Umbilical cord (tissue), 2 donors: Measurements from ENCODE around the gene PIMREG. TPM values are rescaled to one million over a fixed set of nuclear protein-coding genes. Genes with fewer than 3 reads are reported as not detected.

Experiments used
- DNase-seq: peaks from one replicate; pipeline ENCODE4 v3.0.0-alpha.2; 2015; ENCODE audit warnings: low spot score
- total RNA-seq: library from RNA; depleted of rRNA; stranded (reverse); fragments of >200 nt; gene quantifications from one replicate; pipeline ENCODE4 v1.2.3, GENCODE V29; 2014; ENCODE audit warnings: low replicate concordance; ENCODE audit not compliant: insufficient read depth

Gene PIMREG
- total RNA-seq, 1 donor from 2014 or later, result 3.1 TPM

GRCh38 chr17:6437956-6438355, 6.3 kb upstream of the PIMREG start:
- DNase-seq, result no peak

GRCh38 chr17:6439951-6440350, 4.3 kb upstream of the PIMREG start:
- DNase-seq, result no peak

DNA sequence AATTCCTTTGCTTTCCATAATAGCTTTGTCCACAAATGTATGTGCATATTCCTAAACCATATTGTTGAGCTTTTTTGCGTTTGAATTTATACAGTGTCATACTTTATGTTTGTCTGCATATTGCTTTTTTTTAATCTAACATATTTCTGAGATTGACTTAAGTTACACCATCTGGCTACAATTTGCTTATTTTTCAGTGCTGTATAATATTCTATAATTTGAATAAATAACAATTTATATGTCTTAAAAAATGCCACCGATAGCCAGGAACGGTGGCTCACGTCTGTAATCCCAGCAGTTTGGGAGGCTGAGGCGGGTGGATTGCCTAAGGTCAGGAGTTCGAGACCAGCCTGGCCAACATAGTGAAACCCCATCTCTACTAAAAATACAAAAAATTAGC, 1.5 kb upstream of the PIMREG start:
- no peak for DNase-seq

- DNase-seq, result no peak
These were observed 498 bp downstream of the PIMREG start for GRCh38 chr17:6444571-6445335.

- DNase-seq, result no peak
These were observed 2.4 kb downstream of the PIMREG start for GRCh38 chr17:6446516-6447100.

- no peak for DNase-seq
These were observed 4.2 kb downstream of the PIMREG start for GRCh38 chr17:6448473-6448872.

DNA sequence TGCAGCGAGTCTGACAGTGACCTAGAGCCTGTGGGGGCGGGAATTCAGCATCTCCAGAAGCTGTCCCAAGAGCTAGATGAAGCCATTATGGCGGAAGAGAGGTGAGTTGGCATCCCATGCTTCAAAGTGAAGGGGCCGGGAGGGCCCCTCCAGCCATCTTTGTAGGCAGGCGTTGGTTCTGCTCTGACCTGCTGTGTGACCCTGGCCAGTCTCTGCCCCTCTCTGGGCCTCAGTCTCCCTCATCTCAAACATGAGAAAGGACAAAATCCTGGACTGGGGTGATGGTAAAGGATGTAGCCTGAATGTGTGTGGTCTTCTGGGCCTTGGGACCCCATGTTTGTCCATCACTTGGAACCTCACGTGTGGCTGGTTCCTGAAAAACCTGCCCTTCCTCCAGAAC, 5.1 kb downstream of the PIMREG start:
- no peak for DNase-seq

GRCh38 chr17:6450926-6451832, 6.9 kb downstream of the PIMREG start:
- DNase-seq, result no peak

GRCh38 chr17:6452471-6453266, 8.4 kb downstream of the PIMREG start:
- no peak for DNase-seq

DNA sequence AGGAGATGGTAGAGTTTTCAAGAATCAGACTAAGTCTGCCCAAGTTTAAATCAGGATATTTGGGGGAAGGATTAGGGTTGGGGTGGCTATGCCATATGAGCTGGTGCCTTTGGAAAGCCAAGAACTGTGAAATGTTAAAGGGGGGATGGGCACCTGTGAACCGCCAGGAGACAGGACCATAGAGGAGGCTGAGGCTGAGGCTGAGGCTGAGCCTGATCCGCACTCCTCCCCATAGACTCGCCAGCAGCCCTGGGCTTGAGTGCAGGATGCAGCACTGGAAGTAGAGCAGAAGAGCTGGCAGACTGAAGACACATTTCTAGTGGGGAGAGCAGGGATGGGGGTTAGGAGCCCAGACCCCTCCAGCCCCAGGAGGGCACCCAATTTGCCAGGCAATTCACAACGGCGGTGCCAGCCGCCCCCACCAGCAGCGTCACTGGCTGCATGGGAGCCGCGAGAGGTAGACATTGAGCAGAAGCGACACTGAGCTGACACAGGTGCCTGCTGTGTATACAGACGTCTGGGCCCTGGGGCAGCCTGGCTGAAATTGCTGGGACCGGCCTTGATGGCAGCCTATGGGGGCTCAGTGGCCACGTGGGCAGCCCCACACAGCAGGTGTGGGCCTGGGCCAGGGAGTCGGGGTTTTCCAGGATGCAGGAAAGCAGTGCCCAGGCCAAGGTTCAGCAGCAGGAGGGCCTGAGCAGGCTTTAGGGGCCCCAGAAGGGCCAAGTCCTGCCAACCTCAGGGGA, 9.2 kb downstream of the PIMREG start:
- DNase-seq, result no peak

- DNase-seq, result no peak
These were observed 10.5 kb downstream of the PIMREG start for GRCh38 chr17:6454495-6455320.

GRCh38 chr17:6455321-6455705, 11.1 kb downstream of the PIMREG start:
- no peak for DNase-seq

- DNase-seq, result no peak
These were observed 12.1 kb downstream of the PIMREG start for GRCh38 chr17:6456321-6456720.

DNA sequence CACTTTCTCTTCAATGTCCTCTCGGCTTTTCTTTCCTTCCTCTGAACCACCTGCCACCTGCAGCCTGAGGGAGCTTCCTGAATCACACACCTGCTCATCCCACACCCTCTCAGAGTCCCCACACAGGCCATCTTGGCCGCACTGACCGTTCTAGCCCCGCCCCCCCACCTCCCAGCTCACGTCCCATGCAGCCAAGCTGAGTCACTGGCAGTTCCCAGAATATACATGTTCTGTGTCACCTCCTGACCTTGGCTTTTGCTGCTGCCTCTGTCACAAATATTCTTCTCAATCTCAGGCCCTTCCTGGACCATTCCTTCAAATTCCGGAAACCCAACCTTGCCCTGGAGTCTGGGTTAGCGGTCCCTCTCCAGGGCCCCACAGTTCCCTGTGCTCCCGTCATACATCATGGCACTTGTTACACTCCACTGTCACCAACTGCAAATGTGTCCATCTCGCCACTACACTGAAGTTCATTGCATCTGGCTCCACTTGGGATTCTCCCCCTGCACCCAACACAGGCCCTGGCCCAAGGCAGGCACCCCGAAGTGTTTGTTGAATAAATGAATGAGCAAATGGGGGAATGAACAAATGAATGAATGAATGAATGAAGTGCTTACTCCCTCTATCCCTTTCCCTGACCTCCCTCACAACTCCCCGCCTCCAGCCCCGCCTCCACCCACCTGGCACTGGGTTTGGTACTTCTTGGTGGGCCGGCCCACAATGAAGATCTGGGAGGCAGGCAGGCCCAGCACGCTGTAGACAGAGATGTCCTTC, 12.8 kb downstream of the PIMREG start:
- DNase-seq, result no peak

DNA sequence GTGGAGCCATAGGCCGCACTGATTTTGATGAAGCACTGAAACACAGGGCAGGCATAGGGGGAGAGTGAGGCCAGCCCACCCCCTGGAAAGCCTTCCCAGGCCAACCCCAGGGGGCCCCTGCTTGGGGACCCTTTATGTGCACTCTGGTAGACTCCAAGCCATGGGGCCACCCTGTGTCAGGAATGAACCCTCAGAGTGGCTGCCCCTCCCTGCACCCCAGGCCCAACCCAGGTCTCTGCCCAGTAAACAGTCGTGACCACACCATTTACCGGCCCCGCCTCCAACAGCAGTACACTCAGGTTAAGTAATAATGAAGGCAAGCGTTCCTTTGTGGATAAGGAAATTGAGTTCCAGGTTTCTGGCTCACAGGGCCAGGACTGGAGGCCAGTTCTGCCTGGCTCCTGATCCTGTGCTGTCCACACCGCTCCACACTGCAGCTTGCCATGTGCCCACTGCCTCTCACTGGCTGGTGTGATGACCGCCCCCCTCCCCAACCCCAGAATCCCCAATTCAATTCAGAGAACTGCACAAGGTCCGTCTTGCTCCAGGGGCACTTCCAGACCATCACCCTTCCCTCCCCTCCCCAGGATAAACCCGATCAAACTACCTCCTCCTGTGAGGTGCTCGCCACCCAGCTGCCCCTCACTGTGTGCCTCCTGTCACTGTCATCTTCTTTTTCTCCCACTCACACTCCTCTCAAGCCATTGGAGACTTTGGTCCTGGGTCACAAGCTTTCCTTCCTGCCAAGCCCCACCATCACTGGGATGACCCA, 13.6 kb downstream of the PIMREG start:
- DNase-seq, result no peak

DNA sequence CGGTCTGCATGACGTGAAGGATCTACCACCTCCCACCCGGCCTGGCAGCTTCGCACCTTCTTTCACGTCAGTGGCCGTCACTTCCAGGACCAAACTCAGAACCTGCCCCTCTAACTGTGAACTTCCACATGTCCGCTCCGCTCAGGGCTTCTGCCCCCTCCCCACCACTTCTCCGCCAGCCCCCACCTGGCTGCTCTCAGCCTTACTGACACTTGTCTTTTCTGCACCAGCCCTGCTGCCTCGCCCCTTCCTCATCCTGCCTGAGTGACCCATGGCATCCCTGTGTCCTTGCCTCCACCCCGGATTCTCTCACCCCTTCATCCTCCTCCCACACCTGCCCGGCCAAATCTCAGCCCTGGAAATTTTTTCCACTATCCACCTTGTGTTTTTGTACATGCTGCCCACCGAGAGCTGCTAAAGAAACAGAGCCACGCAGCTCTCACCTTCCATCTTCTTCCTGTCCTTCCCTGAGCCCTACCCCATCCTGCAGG, 14.2 kb downstream of the PIMREG start:
- DNase-seq, result no peak

DNA sequence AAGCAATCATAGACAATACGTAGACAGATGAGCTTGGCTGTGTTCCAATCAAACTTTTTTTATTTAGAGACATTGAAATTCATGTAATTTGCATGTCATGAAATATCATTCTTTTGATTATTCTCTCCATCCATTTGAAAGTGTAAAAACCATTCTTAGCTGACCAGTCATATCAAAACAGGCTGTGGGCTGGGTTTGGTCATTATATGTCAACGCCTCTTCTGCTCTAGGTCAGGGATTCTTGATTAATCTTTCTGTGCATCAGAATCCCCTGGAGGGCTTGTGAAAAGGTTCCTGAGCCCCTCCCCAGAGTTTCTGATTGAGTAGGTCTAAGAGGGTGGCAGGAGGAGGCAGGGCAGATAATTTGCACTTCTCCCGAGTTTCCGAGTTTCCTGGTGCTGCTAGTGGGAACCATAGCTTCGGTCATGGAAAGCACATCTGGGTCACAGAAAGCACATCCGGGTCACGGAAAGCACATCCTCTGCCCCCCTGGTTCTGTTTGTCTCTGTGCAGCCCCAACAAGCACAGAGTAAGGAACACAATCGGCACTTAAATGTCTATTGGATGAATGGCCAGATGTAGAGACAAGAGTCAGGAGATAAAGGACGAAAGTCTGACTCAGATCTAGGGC, 16.4 kb downstream of the PIMREG start:
- DNase-seq, result no peak

DNA sequence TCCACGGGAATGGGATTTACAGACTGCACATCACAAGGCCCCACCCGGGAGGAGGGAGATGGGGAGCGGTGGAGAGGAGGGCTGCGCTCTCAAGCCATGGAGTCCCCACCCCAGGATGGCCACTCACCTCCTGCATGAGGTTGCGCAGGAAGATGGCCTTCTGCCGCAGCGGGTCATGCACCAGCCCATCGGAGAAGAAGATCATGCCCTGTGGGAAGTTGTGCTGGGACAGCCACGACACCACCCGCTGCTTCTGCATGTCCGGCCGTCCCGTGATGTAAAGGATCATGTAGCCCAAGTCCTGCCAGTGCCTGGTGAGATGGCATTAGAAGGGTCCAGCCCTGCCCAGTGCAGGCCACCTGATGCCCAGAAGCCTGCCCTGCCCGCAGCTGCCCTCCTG, 17.0 kb downstream of the PIMREG start:
- DNase-seq, result no peak
